GM18861 (cell line): ENCODE results near the gene TOR1AIP2.
"Not testable (repeated sequence)": the region's sequence is repeated elsewhere in the genome, so short reads cannot be mapped to it uniquely, and the experiment has no call there.

Experiments used
- ATAC-seq: cut with Tn5 transposase; IDR thresholded peaks from one replicate; pipeline ENCODE4 v1.9.1; 2021; ENCODE audit not compliant: unreplicated experiment

TOR1AIP2 gene

GRCh38 chr1:179875596-179876299 lies 1.9 kb downstream of the TOR1AIP2 start:
- ATAC-seq: no peak

GRCh38 chr1:179873438-179873851 lies 4.2 kb downstream of the TOR1AIP2 start:
- ATAC-seq: no peak

- ATAC-seq: no peak
Measured at GRCh38 chr1:179872558-179872957, 5.0 kb downstream of the TOR1AIP2 start.

- ATAC-seq: no peak
Measured at GRCh38 chr1:179871940-179872339, 5.7 kb downstream of the TOR1AIP2 start.

GRCh38 chr1:179870870-179871269 lies 6.7 kb downstream of the TOR1AIP2 start:
- ATAC-seq: no peak

GRCh38 chr1:179867493-179868330 lies 9.9 kb downstream of the TOR1AIP2 start:
- peak; percentile 59 for ATAC-seq

GRCh38 chr1:179866616-179867015 lies 11.0 kb downstream of the TOR1AIP2 start:
- no peak for ATAC-seq

GRCh38 chr1:179865377-179865776 lies 12.2 kb downstream of the TOR1AIP2 start:
- ATAC-seq: no peak

- ATAC-seq: no peak
Measured at GRCh38 chr1:179860652-179861051, 17.0 kb downstream of the TOR1AIP2 start.

- ATAC-seq: no peak
Measured at GRCh38 chr1:179857009-179857408, 20.6 kb downstream of the TOR1AIP2 start.

- no peak for ATAC-seq
Measured at GRCh38 chr1:179856296-179856695, 21.3 kb downstream of the TOR1AIP2 start.

- not testable (repeated sequence) for ATAC-seq
Measured at GRCh38 chr1:179855831-179856230, 21.8 kb downstream of the TOR1AIP2 start.

GRCh38 chr1:179853102-179853501 lies 24.5 kb downstream of the TOR1AIP2 start:
- ATAC-seq: no peak

- ATAC-seq: no peak
Measured at GRCh38 chr1:179848233-179848632, 29.4 kb downstream of the TOR1AIP2 start.

- no peak for ATAC-seq
Measured at GRCh38 chr1:179840107-179840506, 37.5 kb downstream of the TOR1AIP2 start.

- not testable (repeated sequence) for ATAC-seq
Measured at GRCh38 chr1:179836686-179837445, 40.7 kb downstream of the TOR1AIP2 start.

- ATAC-seq: no peak
Measured at GRCh38 chr1:179831852-179832699, 45.5 kb downstream of the TOR1AIP2 start.

GRCh38 chr1:179831225-179831624 lies 46.4 kb downstream of the TOR1AIP2 start:
- no peak for ATAC-seq

- no peak for ATAC-seq
Measured at GRCh38 chr1:179828554-179829110, 49.0 kb downstream of the TOR1AIP2 start.

- no peak for ATAC-seq
Measured at GRCh38 chr1:179826626-179827280, 50.9 kb downstream of the TOR1AIP2 start.
